ENCODE measurements around the gene PRRT4.

DNA sequence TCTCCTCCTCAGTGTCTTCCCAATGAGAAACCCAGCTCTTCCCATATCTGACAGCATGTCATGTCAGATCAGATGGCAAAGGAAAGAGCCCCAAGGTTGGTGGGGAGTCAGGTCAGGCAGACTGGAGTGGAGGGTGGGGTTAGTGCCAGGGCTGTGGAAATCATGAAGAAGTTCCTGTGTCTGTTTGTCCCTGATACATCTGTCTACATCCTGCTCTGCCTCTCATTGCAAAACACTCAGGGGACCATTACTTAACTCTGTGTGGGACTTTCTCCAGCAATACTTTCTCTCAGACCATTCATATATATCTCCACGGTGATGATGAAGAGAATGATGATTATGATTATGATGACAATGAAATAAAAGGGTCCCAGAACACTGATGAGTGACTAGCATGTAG lies 3.3 kb downstream of the PRRT4 start:
- TF ChIP-seq, protein P1, sequence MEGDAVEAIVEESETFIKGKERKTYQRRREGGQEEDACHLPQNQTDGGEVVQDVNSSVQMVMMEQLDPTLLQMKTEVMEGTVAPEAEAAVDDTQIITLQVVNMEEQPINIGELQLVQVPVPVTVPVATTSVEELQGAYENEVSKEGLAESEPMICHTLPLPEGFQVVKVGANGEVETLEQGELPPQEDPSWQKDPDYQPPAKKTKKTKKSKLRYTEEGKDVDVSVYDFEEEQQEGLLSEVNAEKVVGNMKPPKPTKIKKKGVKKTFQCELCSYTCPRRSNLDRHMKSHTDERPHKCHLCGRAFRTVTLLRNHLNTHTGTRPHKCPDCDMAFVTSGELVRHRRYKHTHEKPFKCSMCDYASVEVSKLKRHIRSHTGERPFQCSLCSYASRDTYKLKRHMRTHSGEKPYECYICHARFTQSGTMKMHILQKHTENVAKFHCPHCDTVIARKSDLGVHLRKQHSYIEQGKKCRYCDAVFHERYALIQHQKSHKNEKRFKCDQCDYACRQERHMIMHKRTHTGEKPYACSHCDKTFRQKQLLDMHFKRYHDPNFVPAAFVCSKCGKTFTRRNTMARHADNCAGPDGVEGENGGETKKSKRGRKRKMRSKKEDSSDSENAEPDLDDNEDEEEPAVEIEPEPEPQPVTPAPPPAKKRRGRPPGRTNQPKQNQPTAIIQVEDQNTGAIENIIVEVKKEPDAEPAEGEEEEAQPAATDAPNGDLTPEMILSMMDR (IDR thresholded peaks at IDR 0.05) = no peak
- no peak for TF ChIP-seq POLR2A (IDR thresholded peaks at IDR 0.05)

Data from testis (tissue), 2 donors.